Urinary bladder (tissue), 4 donors: ENCODE measurements around the gene RPL12. TPM values are rescaled to one million over a fixed set of nuclear protein-coding genes. Genes with fewer than 3 reads are reported as not detected.
A peak's percentile ranks its signal among the peaks of the same experiment; 100 is the strongest.

Experiments
- DNase-seq: peaks from one replicate; pipeline ENCODE4 v3.0.0-alpha.2; 2015; ENCODE audit errors: extremely low spot score
- H3K27ac ChIP-seq: one replicate; pipeline ENCODE4 v1.5.1; 2013; ENCODE audit warnings: low read depth, mild to moderate bottlenecking, moderate library complexity
- H3K36me3 ChIP-seq: one replicate; pipeline ENCODE4 v1.6.1; 2013; ENCODE audit warnings: mild to moderate bottlenecking, moderate library complexity; ENCODE audit not compliant: insufficient read depth
- H3K4me1 ChIP-seq: one replicate; pipeline ENCODE4 v1.6.1; 2013; ENCODE audit warnings: mild to moderate bottlenecking, moderate library complexity; ENCODE audit not compliant: insufficient read depth
- H3K4me3 ChIP-seq: one replicate; pipeline ENCODE4 v1.5.1; 2013; ENCODE audit warnings: low read depth, low read length
- WGBS: extraction: QIAGEN DNeasy Blood & Tissue Kit; methylation state at CpG from one replicate; pipeline ENCODE4 v1.1.7; 2013; 5-methylcytosine and 5-hydroxymethylcytosine counted together
- polyA plus RNA-seq: library from polyadenylated mRNA; stranded (reverse); fragments of 200-250 nt; gene quantifications from one replicate; pipeline ENCODE4 v1.2.3, GENCODE V29; 2013
- total RNA-seq: library from RNA; depleted of rRNA; stranded (reverse); fragments of >200 nt; gene quantifications from one replicate; pipeline ENCODE4 v1.2.3, GENCODE V29; 2014
- donor health status: healthy with polysubstance abuse.
- donor health status: healthy.

Gene RPL12
- total and polyA plus RNA-seq, 2 donors = 973 to 3,354 TPM

- Histone ChIP-seq H3K27ac (no peak overlapping the region), H3K36me3 (no peaks in the 10 kb centered on the region), H3K4me1 (no peaks in the 10 kb centered on the region), H3K4me3 (no peak overlapping the region)
- DNase-seq = no peak
- 89% methylated on average over 7 of the region's 7 CpGs for WGBS
Measured at GRCh38 chr9:127421057-127421456, 30.1 kb downstream of the RPL12 start.

DNA sequence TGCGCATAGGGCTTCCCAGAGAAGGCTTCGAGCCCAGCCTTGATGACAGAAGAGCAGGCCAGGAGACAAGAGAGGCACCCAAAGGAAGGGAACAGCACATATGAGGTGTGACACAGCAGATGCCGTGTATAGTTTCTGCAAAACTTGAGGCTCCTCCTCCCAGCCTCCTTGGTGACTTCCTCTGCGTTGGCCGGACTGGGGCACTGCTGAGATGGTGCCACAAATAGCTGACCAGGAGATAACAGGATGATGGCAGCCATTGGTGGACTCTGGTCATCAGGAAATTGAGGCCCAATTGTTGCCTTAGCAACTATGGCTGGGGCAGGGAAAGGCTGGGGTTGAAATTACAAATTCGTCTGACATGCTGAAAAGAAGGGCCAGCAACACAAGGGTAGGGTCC, 31.9 kb downstream of the RPL12 start:
- Histone ChIP-seq H3K4me1 (no peaks in the 10 kb centered on the region), H3K27ac (no peak overlapping the region), H3K4me3 (no peak overlapping the region), H3K36me3 (no peaks in the 10 kb centered on the region)
- WGBS = 74% methylated on average over 6 of the region's 6 CpGs
- no peak for DNase-seq

DNA sequence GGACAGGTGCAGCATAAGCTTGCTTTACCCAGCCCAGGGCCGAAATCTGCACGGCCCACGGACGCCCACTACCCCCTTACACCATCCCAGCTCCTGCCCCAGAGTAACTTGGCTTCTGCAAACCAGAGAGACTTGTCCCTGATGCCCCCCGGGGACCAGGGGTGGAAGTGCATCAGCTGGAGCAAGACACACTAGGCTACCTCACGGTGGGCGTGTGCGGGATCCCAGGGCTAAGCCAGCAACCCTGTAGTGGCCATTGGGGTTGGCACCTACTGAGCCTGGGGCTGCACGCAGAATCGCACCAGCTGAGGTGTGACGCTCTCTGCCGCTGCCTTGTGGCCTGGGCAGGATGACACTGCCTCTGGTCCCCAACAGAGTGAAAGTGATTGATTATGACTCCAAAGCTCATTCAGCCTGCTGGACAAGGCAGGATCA, 33.2 kb downstream of the RPL12 start:
- Histone ChIP-seq H3K4me3 (no peak overlapping the region), H3K36me3 (no peaks in the 10 kb centered on the region), H3K4me1 (no peaks in the 10 kb centered on the region), H3K27ac (no peak overlapping the region)
- DNase-seq = no peak
- 68% methylated on average over 12 of the region's 12 CpGs for WGBS

DNA sequence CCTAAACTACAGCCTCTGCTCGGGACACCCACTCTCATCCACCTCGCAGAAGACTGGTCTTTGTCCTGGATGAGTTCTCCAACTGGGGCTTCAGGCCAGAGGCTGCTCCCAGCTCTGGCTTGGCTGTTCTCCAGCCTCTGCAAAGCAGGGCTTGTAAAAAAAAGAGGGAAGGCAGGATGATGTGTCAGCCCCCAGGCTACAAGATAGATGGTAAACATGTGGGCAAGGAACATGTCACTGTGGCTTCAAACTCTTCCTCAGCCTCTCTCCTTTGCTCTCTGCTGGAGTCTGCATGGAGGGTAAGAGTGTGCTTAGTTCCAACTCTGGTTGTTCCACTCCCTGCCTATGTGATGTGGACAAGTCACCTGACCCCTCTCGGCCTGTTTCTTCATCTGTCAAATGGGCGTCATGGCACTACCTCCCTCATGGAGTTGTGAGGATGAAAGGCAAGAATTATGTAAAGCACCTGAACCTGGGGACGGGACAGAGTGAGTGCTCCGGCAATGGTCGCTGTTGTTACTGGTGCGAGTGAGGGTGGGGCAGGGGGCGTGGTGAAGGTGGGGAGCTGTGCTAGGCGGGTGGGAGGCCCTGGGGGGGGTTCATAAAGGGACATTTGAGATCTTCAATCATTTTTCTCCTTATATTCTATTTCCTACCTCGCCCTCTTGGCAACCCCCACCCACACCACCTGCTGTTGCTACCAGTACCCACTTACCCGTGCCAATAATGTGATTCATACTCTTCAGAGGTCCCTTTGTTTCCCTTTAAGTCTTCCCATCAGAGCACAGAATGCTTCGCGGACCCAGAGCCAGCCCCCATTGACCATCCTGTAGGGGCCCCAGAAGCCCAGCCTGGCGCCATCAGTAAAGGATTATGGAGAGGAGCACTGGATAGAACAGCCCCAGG, 33.8 kb downstream of the RPL12 start:
- Histone ChIP-seq H3K36me3 (no peaks in the 10 kb centered on the region), H3K4me3 (no peak overlapping the region), H3K27ac (no peak overlapping the region), H3K4me1 (no peaks in the 10 kb centered on the region)
- no peak for DNase-seq
- WGBS = 71% methylated on average over 15 of the region's 15 CpGs

DNA sequence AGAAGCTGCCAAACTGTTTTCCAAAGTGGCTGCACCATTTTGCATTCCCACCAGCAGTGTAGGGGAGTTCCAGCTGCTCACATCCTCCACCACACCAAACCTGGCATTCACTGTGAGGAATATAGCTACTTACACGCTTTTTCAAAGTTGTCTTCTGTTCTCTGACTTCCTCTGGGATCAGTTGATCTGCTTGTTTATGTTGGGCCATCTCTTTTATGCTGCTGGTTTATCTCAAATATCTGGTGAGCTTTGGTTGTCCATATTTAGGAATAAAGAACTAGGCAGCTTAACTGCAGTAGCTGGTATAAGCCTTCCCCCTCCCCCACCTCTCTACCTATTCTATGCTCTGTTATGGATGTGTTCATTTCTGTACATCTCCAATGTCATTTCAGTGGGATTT, 35.5 kb downstream of the RPL12 start:
- no peak overlapping the region for H3K4me3 ChIP-seq
- no peaks in the 10 kb centered on the region for H3K4me1 ChIP-seq
- 41% methylated on average over 1 of the region's 1 CpG for WGBS
- no peak overlapping the region for H3K27ac ChIP-seq
- DNase-seq = no peak
- peaks cover 2% of the 10 kb centered on the region for H3K36me3 ChIP-seq

DNA sequence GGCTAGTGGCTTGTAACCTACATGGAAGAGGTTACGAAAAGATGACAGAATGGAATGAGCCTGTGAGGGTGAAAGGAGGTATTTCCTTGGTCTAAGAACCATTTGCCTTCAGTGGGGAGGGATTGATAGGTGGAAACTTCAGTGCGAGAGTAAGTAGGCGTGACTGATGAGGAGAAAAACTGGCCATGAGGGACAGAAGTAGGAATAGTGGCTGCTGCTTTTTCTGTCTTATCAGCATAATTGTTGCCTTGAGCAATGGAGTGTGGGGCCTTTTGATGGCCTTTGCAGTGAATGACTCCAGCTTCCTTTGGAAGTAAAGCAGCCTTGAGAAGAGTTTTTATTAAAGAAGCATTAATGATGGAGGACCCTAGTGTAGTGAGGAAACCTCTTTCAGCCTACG, 36.1 kb downstream of the RPL12 start:
- no peak for DNase-seq
- Histone ChIP-seq H3K4me3 (no peak overlapping the region), H3K27ac (peak overlapping the region; percentile 48), H3K36me3 (peaks cover 2% of the 10 kb centered on the region), H3K4me1 (no peaks in the 10 kb centered on the region)
- 50% methylated on average over 4 of the region's 4 CpGs for WGBS

GRCh38 chr9:127411122-127411521, 40.1 kb downstream of the RPL12 start:
- WGBS = 85% methylated on average over 4 of the region's 4 CpGs
- no peak overlapping the region for H3K27ac ChIP-seq
- H3K36me3 ChIP-seq = peaks cover 2% of the 10 kb centered on the region
- no peaks in the 10 kb centered on the region for H3K4me1 ChIP-seq
- no peak overlapping the region for H3K4me3 ChIP-seq
- DNase-seq = no peak

DNA sequence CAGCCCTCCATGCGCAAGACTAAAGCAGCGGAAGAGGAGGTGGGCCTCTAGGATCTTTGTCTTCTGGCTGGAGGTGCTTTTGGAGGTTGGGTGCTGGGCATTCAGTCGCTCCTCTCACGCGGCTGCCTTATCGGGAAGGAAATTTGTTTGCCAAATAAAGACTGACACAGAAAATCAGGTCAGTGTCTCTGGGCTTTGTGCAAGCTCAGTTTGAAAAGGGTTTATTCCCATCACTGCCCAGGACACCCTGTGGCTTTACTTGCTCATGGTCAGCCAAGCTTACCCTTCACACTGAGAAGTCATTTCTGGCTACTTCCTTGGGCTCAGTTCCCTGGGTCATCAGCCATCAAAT, 43.7 kb downstream of the RPL12 start:
- Histone ChIP-seq H3K36me3 (peaks cover 2% of the 10 kb centered on the region), H3K27ac (no peak overlapping the region), H3K4me3 (no peak overlapping the region), H3K4me1 (no peaks in the 10 kb centered on the region)
- no peak for DNase-seq
- 44% methylated on average over 6 of the region's 6 CpGs for WGBS

DNA sequence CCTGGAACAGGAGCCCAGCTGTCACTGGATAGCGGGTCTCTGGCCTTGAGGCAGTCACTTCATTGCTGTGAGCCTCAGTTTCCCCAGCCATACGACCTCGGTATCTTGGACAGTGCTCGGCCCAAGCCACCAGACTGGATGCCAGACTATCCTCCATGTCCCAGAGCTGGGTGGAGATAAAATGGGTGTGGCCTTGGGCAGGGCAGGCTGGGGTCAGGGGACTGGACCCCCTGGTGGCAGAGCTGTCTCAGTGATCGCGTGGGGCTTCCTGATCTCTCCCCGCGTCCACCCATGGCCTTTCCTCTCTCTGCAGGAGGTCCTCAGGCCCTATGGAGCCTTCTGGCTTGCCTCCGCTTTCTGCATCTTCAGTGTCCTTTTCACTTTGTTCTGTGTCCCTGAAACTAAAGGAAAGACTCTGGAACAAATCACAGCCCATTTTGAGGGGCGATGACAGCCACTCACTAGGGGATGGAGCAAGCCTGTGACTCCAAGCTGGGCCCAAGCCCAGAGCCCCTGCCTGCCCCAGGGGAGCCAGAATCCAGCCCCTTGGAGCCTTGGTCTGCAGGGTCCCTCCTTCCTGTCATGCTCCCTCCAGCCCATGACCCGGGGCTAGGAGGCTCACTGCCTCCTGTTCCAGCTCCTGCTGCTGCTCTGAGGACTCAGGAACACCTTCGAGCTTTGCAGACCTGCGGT, 44.3 kb downstream of the RPL12 start:
- H3K36me3 ChIP-seq = peaks cover under 1% of the 10 kb centered on the region
- no peak for DNase-seq
- H3K4me1 ChIP-seq = no peaks in the 10 kb centered on the region
- no peak overlapping the region for H3K27ac ChIP-seq
- no peak overlapping the region for H3K4me3 ChIP-seq
- 65% methylated on average over 13 of the region's 13 CpGs for WGBS

DNA sequence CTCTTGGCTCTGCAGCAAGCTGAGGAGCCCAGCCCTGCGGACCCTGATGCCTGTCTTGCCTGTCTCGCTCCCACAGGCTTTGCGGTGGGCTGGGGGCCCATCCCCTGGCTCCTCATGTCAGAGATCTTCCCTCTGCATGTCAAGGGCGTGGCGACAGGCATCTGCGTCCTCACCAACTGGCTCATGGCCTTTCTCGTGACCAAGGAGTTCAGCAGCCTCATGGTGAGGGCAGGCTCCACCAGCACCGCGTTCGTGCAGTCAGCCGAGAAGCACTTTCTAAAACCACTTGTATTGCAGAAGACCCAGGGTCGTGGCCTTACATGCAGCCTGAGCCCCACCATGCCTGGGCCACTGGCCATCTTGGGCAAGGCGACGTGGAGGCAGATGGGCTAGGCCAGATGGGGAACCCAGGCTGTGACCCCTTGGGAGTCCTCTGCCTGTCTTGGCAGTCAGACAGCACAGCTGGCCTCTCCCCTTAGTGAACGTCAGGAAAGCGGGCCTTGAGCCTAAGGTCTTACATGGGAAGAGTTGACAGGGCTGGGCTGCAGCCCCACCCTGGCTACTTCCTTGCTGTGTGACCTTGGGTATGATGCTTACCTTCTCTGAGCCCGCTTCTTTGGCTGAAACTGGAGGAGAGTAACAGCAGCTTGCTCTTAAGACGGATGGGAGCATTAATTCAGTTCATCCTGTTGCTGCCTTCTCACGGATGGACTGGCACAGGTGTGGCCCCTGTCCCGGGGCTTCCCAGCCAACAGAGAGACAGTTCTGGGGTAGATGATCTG, 45.7 kb downstream of the RPL12 start:
- WGBS = 85% methylated on average over 20 of the region's 20 CpGs
- H3K27ac ChIP-seq = no peak overlapping the region
- H3K36me3 ChIP-seq = no peaks in the 10 kb centered on the region
- H3K4me3 ChIP-seq = no peak overlapping the region
- no peaks in the 10 kb centered on the region for H3K4me1 ChIP-seq
- DNase-seq = no peak

DNA sequence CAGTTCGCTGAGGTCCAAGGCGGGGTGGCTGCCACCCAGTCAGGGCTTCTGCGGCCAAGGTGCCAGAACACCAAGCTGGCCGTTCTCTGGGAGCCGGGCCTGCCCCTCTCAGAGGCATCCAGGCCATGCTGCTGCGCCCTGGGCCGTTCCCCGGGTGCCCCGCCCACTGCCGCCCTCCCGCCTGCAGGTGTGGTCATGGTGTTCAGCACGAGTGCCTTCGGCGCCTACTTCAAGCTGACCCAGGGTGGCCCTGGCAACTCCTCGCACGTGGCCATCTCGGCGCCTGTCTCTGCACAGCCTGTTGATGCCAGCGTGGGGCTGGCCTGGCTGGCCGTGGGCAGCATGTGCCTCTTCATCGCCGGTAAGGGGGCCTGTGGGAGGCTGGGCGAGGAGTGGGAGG, 46.6 kb downstream of the RPL12 start:
- Histone ChIP-seq H3K4me3 (no peak overlapping the region), H3K4me1 (no peaks in the 10 kb centered on the region), H3K27ac (no peak overlapping the region), H3K36me3 (no peaks in the 10 kb centered on the region)
- DNase-seq = no peak
- 92% methylated on average over 23 of the region's 23 CpGs for WGBS

DNA sequence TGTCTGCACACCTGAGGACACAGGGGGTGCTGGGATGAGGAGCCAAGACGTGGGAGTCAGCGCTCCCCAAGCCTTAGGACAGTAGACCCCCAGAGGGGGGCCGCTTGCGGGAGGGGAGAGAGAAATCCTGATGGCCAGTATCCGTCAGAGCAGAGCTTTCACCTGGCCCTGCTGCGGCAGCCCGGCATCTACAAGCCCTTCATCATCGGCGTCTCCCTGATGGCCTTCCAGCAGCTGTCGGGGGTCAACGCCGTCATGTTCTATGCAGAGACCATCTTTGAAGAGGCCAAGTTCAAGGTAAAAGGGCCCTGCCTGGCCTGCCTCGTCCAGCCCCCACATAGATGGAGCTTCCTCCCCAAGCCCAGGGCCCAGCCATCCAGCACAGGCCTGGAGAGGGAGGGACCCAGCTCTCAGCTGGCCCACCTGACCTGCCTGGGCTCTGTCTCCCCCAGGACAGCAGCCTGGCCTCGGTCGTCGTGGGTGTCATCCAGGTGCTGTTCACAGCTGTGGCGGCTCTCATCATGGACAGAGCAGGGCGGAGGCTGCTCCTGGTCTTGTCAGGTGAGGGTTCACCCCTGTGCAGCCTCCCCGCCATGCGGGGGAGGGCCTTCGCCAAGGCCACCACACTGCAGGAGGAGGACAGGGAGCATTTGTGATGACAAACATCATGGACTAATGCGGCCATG, 47.6 kb downstream of the RPL12 start:
- DNase-seq = no peak
- no peak overlapping the region for H3K27ac ChIP-seq
- no peaks in the 10 kb centered on the region for H3K36me3 ChIP-seq
- 88% methylated on average over 22 of the region's 22 CpGs for WGBS
- no peaks in the 10 kb centered on the region for H3K4me1 ChIP-seq
- H3K4me3 ChIP-seq = no peak overlapping the region

GRCh38 chr9:127402401-127403090, 48.7 kb downstream of the RPL12 start:
- H3K4me1 ChIP-seq = no peaks in the 10 kb centered on the region
- H3K27ac ChIP-seq = no peak overlapping the region
- WGBS = 83% methylated on average over 18 of the region's 18 CpGs

More at GRCh38 chr9:127402401-127403090, 48.7 kb downstream of the RPL12 start:
- Histone ChIP-seq H3K36me3 (no peaks in the 10 kb centered on the region), H3K4me3 (no peak overlapping the region)
- no peak for DNase-seq
